PC-3 (cell line): ENCODE data around the gene CFAP221. TPM values are rescaled to one million over a fixed set of nuclear protein-coding genes. Genes with fewer than 3 reads are reported as not detected.

Experiments
- ATAC-seq: fragments of 200-7000 bp; cut with Tn5 transposase; 2 replicates; pipeline ENCODE4 v1.9.1; 2020; ENCODE audit warnings: mild to moderate bottlenecking, moderate library complexity
- BruUV-seq: library from RNA; stranded (reverse); fragments of 400-500 nt; replicated peaks from 2 replicates; lab custom pipeline; 2021; lab: Mats Ljungman, UMichigan
- CTCF ChIA-PET: fragments of 300-600 bp; sonication (Branson Sonifier 250); formaldehyde crosslinking; loops from one replicate; lab custom pipeline; 2022; ENCODE audit warnings: antibody characterized with exemption; lab: Charles Lee
- POLR2A ChIA-PET: fragments of 300-600 bp; sonication (Branson Sonifier 250); formaldehyde crosslinking; loops from one replicate; lab custom pipeline; 2022; ENCODE audit warnings: antibody characterized with exemption; ENCODE audit not compliant: unreplicated experiment; lab: Charles Lee
- DNase-seq: peaks from one replicate; pipeline ENCODE4 v3.0.0-alpha.2; 2015
- H2AFZ ChIP-seq: fragments of 300-600 bp; sonication (generic); 2 replicates; pipeline ENCODE4 v1.6.0; 2016; ENCODE audit warnings: antibody characterized with exemption, low read length
- H3F3A ChIP-seq: fragments of 300-600 bp; sonication (generic); one replicate; pipeline ENCODE4 v1.6.0; 2017; ENCODE audit warnings: antibody characterized with exemption, low read length, control low read depth, mild to moderate bottlenecking; ENCODE audit not compliant: unreplicated experiment
- H3K27ac ChIP-seq: fragments of 300-600 bp; sonication (generic); 2 replicates; pipeline ENCODE4 v1.5.1; 2016; ENCODE audit warnings: mild to moderate bottlenecking, low read length
- H3K27me3 ChIP-seq: fragments of 300-600 bp; sonication (generic); 2 replicates; pipeline ENCODE4 v1.6.1; 2016; ENCODE audit warnings: low read length, mixed read lengths
- H3K36me3 ChIP-seq: fragments of 300-600 bp; sonication (generic); 2 replicates; pipeline ENCODE4 v1.6.1; 2016; ENCODE audit warnings: low read depth, mixed run types, low read length, mixed read lengths
- H3K4me1 ChIP-seq: fragments of 300-600 bp; sonication (generic); 2 replicates; pipeline ENCODE4 v1.5.1; 2016; ENCODE audit warnings: low read length; ENCODE audit not compliant: insufficient read depth
- H3K4me2 ChIP-seq: fragments of 300-600 bp; sonication (generic); 2 replicates; pipeline ENCODE4 v1.6.0; 2016; ENCODE audit warnings: low read length
- H3K4me3 ChIP-seq: fragments of 300-600 bp; sonication (generic); 2 replicates; pipeline ENCODE4 v1.5.1; 2016; ENCODE audit warnings: mild to moderate bottlenecking, low read length, mixed read lengths
- H3K79me2 ChIP-seq: fragments of 300-600 bp; sonication (generic); 2 replicates; pipeline ENCODE4 v1.6.1; 2017; ENCODE audit warnings: low read length, mixed read lengths
- H3K9ac ChIP-seq: fragments of 300-600 bp; sonication (generic); 2 replicates; pipeline ENCODE4 v1.6.0; 2016; ENCODE audit warnings: mild to moderate bottlenecking, low read length
- H3K9me2 ChIP-seq: fragments of 300-600 bp; sonication (generic); replicated peaks from 2 replicates; pipeline ENCODE4 v1.6.1; 2016; ENCODE audit warnings: mixed run types, low read length, mixed read lengths
- H3K9me3 ChIP-seq: fragments of 300-600 bp; sonication (generic); 2 replicates; pipeline ENCODE4 v1.6.1; 2016; ENCODE audit warnings: low read length, mixed read lengths
- H4K20me1 ChIP-seq: fragments of 300-600 bp; sonication (generic); 2 replicates; pipeline ENCODE4 v1.6.1; 2016; ENCODE audit warnings: low read length, mixed read lengths
- EZH2 ChIP-seq: fragments of 300-600 bp; sonication (generic); IDR thresholded peaks from one replicate; pipeline ENCODE4 v1.6.1; 2017; ENCODE audit warnings: antibody characterized with exemption, mild to moderate bottlenecking, low read length; ENCODE audit not compliant: unreplicated experiment
- EZH2phosphoT487 ChIP-seq: fragments of 300-600 bp; sonication (generic); IDR thresholded peaks from 2 replicates; pipeline ENCODE4 v1.6.1; 2018; ENCODE audit warnings: mild to moderate bottlenecking, antibody characterized with exemption, low read length, borderline replicate concordance
- intact Hi-C: fragments of 100-400 bp; cut with micrococcal nuclease; formaldehyde crosslinking; loops from 2 replicates; pipeline ENCODE4 v1.9.0; 2023
- total RNA-seq: library from RNA; depleted of rRNA; stranded (reverse); fragments of >200 nt; gene quantifications from 2 replicates; pipeline ENCODE4 v1.2.3, GENCODE V29; 2014
- TF ChIP-seq, protein P1 (sequence below): fragments of 300-600 bp; sonication (generic); conservative IDR thresholded peaks from 2 replicates; pipeline ENCODE4 v1.5.1; 2017; ENCODE audit warnings: antibody characterized with exemption, low read depth, mild to moderate bottlenecking, low read length

Gene CFAP221
- total RNA-seq, 1 experiment from 2014 or later = not detected

DNA sequence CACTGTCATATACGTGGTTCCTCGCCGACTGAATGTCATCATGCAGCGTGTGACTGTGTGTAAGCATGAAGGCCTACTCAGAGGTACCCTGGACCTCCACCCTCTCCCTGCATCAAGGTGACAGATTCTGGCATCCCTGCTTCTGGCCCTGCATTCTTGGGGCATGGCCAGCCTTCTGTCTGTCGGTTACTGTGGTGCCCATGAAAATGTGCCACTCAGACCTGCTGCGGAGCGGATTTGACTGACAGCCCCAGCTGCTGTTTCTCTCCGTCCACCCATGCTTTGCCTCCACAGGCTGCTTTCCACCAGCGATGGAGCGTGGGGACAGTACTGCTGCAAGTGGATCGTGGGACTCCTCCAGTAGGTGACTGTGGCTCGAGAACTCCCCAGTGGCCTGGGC is 144.4 kb downstream of the CFAP221 start:
- no peaks in the 10 kb centered on the region for H3K9me2 ChIP-seq

DNA sequence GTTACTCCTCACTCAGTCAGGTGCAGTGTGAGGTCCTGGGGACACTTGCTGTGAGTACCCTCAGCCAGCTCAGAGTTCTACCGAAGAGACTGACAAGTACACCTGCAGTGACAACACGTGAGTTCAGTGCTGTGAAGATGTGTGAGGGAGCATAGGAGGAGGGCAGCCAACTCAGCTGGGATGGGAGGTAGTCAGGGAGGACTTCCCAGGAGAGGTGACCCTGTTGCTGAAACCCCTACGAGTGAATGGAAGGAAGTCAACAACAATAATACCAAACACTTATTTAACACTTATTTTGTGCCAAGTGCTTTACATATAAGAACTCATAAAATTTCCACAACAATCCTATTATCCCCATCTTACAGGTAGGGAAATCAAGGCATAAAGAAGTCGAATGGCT is 145.0 kb downstream of the CFAP221 start:
- DNase-seq (no peak), ATAC-seq (no peak)
- TF ChIP-seq, protein P1, sequence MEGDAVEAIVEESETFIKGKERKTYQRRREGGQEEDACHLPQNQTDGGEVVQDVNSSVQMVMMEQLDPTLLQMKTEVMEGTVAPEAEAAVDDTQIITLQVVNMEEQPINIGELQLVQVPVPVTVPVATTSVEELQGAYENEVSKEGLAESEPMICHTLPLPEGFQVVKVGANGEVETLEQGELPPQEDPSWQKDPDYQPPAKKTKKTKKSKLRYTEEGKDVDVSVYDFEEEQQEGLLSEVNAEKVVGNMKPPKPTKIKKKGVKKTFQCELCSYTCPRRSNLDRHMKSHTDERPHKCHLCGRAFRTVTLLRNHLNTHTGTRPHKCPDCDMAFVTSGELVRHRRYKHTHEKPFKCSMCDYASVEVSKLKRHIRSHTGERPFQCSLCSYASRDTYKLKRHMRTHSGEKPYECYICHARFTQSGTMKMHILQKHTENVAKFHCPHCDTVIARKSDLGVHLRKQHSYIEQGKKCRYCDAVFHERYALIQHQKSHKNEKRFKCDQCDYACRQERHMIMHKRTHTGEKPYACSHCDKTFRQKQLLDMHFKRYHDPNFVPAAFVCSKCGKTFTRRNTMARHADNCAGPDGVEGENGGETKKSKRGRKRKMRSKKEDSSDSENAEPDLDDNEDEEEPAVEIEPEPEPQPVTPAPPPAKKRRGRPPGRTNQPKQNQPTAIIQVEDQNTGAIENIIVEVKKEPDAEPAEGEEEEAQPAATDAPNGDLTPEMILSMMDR = no peak
- TF ChIP-seq EZH2 (no peak), EZH2phosphoT487 (no peak)
- no TSS peak for BruUV-seq
- ChIA-PET CTCF (no interaction called here), POLR2A (no interaction called here)
- Histone ChIP-seq H3F3A (no peaks in the 10 kb centered on the region), H3K36me3 (no peaks in the 10 kb centered on the region), H3K4me3 (no peak overlapping the region), H3K79me2 (no peaks in the 10 kb centered on the region), H3K9me3 (no peaks in the 10 kb centered on the region), H3K4me1 (no peaks in the 10 kb centered on the region), H4K20me1 (no peaks in the 10 kb centered on the region), H3K27me3 (no peaks in the 10 kb centered on the region), H2AFZ (no peak overlapping the region), H3K9ac (no peak overlapping the region), H3K4me2 (no peak overlapping the region), H3K9me2 (no peaks in the 10 kb centered on the region), H3K27ac (no peak overlapping the region)
- intact Hi-C loops = no loop called here

More for the DNA sequence above, 144.4 kb downstream of the CFAP221 start:
- H3K4me2 ChIP-seq = no peak overlapping the region
- intact Hi-C loops = no loop called here
- no peak overlapping the region for H3K4me3 ChIP-seq
- H3K27ac ChIP-seq = no peak overlapping the region
- no peaks in the 10 kb centered on the region for H3K79me2 ChIP-seq
- H3K27me3 ChIP-seq = no peaks in the 10 kb centered on the region
- TF ChIP-seq, protein P1 = no peak
- no peak for TF ChIP-seq EZH2
- TF ChIP-seq EZH2phosphoT487 = no peak
- CTCF ChIA-PET = no interaction called here
- H3K9me3 ChIP-seq = no peaks in the 10 kb centered on the region
- H4K20me1 ChIP-seq = no peaks in the 10 kb centered on the region
- ATAC-seq (no peak), DNase-seq (no peak)
- no peaks in the 10 kb centered on the region for H3K4me1 ChIP-seq
- BruUV-seq = no TSS peak
- H3F3A ChIP-seq = no peaks in the 10 kb centered on the region
- no peak overlapping the region for H3K9ac ChIP-seq
- H3K36me3 ChIP-seq = no peaks in the 10 kb centered on the region
- no peak overlapping the region for H2AFZ ChIP-seq
- POLR2A ChIA-PET = no interaction called here

DNA sequence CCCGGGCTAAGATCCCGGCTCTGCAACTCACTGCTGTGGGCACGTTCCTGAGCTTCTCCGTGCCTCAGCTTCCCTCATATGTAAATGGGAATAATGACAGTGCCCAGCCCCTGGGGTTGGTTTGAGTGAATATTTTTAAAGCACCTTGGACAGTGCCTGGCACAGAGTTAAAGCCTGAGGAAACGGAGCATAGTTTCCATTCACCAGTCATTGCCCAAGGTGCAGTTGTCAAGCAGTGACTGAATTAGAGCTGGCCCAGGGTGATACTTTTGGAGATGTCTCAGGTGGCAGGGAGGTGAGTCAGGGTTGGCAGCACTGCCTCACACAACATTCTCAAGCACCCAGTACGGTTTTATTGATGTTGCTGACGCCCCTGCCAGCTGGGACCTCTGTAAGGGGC is 146.9 kb downstream of the CFAP221 start:
- Histone ChIP-seq H3K27me3 (no peaks in the 10 kb centered on the region), H3K9ac (no peak overlapping the region), H3K4me1 (no peaks in the 10 kb centered on the region), H3F3A (no peaks in the 10 kb centered on the region), H3K4me2 (no peak overlapping the region), H3K4me3 (no peak overlapping the region), H3K9me3 (no peaks in the 10 kb centered on the region), H3K27ac (no peak overlapping the region), H3K9me2 (no peaks in the 10 kb centered on the region), H3K79me2 (no peaks in the 10 kb centered on the region), H4K20me1 (no peaks in the 10 kb centered on the region), H3K36me3 (no peaks in the 10 kb centered on the region), H2AFZ (no peak overlapping the region)
- peak; percentile 24; the same call in 1 of the 2 replicates for ATAC-seq
- TF ChIP-seq, protein P1 = no peak
- TF ChIP-seq EZH2 (no peak), EZH2phosphoT487 (no peak)
- intact Hi-C loops = no loop called here
- CTCF ChIA-PET = no interaction called here
- no peak for DNase-seq
- POLR2A ChIA-PET = no interaction called here
- BruUV-seq = no TSS peak
